ENCODE measurements around the gene DHFR2. TPM values are rescaled to one million over a fixed set of nuclear protein-coding genes. Genes with fewer than 3 reads are reported as not detected.

Gene DHFR2
- total and polyA plus RNA-seq, 9 of the 15 experiments (the other 6 are each of a cell fraction or from before 2014, with no cell fraction given) = 0.64 to 1.7 (median 1.4) TPM

DNA sequence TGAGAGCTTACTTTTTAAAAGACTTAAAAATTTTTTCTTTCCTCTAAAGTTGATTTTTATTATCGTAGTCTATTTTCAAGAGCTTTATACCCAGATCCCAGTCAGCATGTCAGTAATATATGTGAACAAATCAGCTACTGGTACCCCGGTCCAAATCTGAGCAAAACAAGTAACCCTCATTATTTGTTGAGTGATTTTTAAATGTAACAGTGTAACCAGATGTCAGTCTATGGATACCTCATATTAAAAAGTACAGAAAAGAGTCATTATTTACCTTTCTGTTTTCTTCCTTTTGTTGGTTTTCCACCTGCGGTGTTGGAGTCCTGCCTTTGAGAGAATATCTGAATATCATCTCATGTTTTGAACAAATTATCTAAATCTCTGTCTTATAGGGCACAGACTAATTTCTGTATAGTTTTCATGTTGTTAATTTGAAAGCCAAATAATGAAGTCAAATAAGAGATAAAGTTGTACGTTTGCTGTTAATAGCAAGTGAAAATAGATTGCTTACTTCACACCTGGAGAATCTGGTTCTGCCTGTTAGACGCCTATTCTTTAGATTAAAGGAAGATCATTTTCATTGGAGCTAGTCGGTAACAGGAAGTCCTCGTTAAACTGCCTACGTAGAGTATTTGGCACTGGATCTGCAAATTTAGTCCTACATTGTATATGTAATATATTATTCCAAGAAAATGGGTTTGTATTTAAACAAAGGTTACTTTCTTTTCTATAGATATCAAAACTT is 34.5 kb downstream of the DHFR2 start, which contains the start of gene STX19 (continued):
- TF ChIP-seq, protein P1, sequence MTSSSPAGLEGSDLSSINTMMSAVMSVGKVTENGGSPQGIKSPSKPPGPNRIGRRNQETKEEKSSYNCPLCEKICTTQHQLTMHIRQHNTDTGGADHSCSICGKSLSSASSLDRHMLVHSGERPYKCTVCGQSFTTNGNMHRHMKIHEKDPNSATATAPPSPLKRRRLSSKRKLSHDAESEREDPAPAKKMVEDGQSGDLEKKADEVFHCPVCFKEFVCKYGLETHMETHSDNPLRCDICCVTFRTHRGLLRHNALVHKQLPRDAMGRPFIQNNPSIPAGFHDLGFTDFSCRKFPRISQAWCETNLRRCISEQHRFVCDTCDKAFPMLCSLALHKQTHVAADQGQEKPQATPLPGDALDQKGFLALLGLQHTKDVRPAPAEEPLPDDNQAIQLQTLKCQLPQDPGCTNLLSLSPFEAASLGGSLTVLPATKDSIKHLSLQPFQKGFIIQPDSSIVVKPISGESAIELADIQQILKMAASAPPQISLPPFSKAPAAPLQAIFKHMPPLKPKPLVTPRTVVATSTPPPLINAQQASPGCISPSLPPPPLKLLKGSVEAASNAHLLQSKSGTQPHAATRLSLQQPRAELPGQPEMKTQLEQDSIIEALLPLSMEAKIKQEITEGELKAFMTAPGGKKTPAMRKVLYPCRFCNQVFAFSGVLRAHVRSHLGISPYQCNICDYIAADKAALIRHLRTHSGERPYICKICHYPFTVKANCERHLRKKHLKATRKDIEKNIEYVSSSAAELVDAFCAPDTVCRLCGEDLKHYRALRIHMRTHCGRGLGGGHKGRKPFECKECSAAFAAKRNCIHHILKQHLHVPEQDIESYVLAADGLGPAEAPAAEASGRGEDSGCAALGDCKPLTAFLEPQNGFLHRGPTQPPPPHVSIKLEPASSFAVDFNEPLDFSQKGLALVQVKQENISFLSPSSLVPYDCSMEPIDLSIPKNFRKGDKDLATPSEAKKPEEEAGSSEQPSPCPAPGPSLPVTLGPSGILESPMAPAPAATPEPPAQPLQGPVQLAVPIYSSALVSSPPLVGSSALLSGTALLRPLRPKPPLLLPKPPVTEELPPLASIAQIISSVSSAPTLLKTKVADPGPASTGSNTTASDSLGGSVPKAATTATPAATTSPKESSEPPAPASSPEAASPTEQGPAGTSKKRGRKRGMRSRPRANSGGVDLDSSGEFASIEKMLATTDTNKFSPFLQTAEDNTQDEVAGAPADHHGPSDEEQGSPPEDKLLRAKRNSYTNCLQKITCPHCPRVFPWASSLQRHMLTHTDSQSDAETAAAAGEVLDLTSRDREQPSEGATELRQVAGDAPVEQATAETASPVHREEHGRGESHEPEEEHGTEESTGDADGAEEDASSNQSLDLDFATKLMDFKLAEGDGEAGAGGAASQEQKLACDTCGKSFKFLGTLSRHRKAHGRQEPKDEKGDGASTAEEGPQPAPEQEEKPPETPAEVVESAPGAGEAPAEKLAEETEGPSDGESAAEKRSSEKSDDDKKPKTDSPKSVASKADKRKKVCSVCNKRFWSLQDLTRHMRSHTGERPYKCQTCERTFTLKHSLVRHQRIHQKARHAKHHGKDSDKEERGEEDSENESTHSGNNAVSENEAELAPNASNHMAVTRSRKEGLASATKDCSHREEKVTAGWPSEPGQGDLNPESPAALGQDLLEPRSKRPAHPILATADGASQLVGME (CRISPR knock-in tag; IDR thresholded peaks at IDR 0.05) = no peak
- TF ChIP-seq NFE2L1 (tag; IDR thresholded peaks at IDR 0.05; ENCODE audit: borderline replicate concordance, low read depth) (no peak), RFX1 (IDR thresholded peaks at IDR 0.05) (no peak), PRMT5 (CRISPR knock-in tag; IDR thresholded peaks at IDR 0.05) (no peak), MAFK (IDR thresholded peaks at IDR 0.05; ENCODE audit: low read length) (no peak)

All from K562 (cell line).